MV-4-11 (cell line): ENCODE data around the gene TSTD1.
"Not testable (repeated sequence)": the region's sequence is repeated elsewhere in the genome, so short reads cannot be mapped to it uniquely, and the experiment has no call there.

ENCODE experiments used
- DNase-seq: peaks from one replicate; lab custom pipeline; 2025; lab: John Stamatoyannopoulos, UW

The TSTD1 gene

GRCh38 chr1:161007369-161007768 lies 31.4 kb downstream of the TSTD1 start:
- no peak for DNase-seq

GRCh38 chr1:161006563-161006962 lies 32.2 kb downstream of the TSTD1 start:
- DNase-seq: no peak

- DNase-seq: peak; percentile 75
These were observed 37.2 kb downstream of the TSTD1 start for GRCh38 chr1:161001525-161001924.

GRCh38 chr1:161000736-161001480 lies 37.9 kb downstream of the TSTD1 start:
- DNase-seq: no peak

- no peak for DNase-seq
These were observed 39.4 kb downstream of the TSTD1 start for GRCh38 chr1:160999376-160999775.

GRCh38 chr1:160997323-160998038 lies 41.3 kb downstream of the TSTD1 start:
- peak; percentile 69 for DNase-seq

- no peak for DNase-seq
These were observed 42.6 kb downstream of the TSTD1 start for GRCh38 chr1:160996178-160996577.

GRCh38 chr1:160993544-160994193 lies 45.1 kb downstream of the TSTD1 start:
- DNase-seq: peak; percentile 52

GRCh38 chr1:160992036-160992435 lies 46.7 kb downstream of the TSTD1 start:
- DNase-seq: not testable (repeated sequence)
